ENCODE results near the gene ANKRD17.

The ANKRD17 gene

GRCh38 chr4:73251384-73251783, 7.2 kb downstream of the ANKRD17 start:
- Histone ChIP-seq H3K4me3 (ENCODE audit: low read depth, low read length) (no peak overlapping the region), H3K36me3 (replicated peaks) (no peaks in the 10 kb centered on the region), H3K27ac (no peak overlapping the region), H3K27me3 (replicated peaks) (no peaks in the 10 kb centered on the region)
- no peak for DNase-seq
- in situ Hi-C loops (cut with HindIII; ENCODE audit: low pct_ligation_motif_present, low sequenced_read_pairs), result no loop called here
- peak; percentile 23 for TF ChIP-seq CTCF (IDR thresholded peaks at IDR 0.05; ENCODE audit: low read depth, low read length, missing control alignments)

GRCh38 chr4:73250642-73251041, 8.0 kb downstream of the ANKRD17 start:
- in situ Hi-C loops (cut with HindIII; ENCODE audit: low pct_ligation_motif_present, low sequenced_read_pairs), result no loop called here
- no peak for DNase-seq
- Histone ChIP-seq H3K4me3 (ENCODE audit: low read depth, low read length) (no peak overlapping the region), H3K27me3 (replicated peaks) (no peaks in the 10 kb centered on the region), H3K27ac (no peak overlapping the region), H3K36me3 (replicated peaks) (no peaks in the 10 kb centered on the region)
- TF ChIP-seq CTCF (IDR thresholded peaks at IDR 0.05; ENCODE audit: low read depth, low read length, missing control alignments), result no peak

- TF ChIP-seq CTCF (IDR thresholded peaks at IDR 0.05; ENCODE audit: low read depth, low read length, missing control alignments), result no peak
- Histone ChIP-seq H3K36me3 (replicated peaks) (no peaks in the 10 kb centered on the region), H3K4me3 (ENCODE audit: low read depth, low read length) (no peak overlapping the region), H3K27me3 (replicated peaks) (no peaks in the 10 kb centered on the region), H3K27ac (no peak overlapping the region)
- DNase-seq, result no peak
- in situ Hi-C loops (cut with HindIII; ENCODE audit: low pct_ligation_motif_present, low sequenced_read_pairs), result no loop called here
Measured at GRCh38 chr4:73248821-73249220, 9.8 kb downstream of the ANKRD17 start.

GRCh38 chr4:73248416-73248815, 10.2 kb downstream of the ANKRD17 start:
- H3K27ac ChIP-seq, result no peak overlapping the region
- no peak for TF ChIP-seq CTCF (IDR thresholded peaks at IDR 0.05; ENCODE audit: low read depth, low read length, missing control alignments)
- H3K27me3 ChIP-seq (replicated peaks), result no peaks in the 10 kb centered on the region
- DNase-seq, result no peak
- no peak overlapping the region for H3K4me3 ChIP-seq (ENCODE audit: low read depth, low read length)
- H3K36me3 ChIP-seq (replicated peaks), result no peaks in the 10 kb centered on the region
- in situ Hi-C loops (cut with HindIII; ENCODE audit: low pct_ligation_motif_present, low sequenced_read_pairs), result no loop called here

- in situ Hi-C loops (cut with HindIII; ENCODE audit: low pct_ligation_motif_present, low sequenced_read_pairs), result no loop called here
- Histone ChIP-seq H3K36me3 (replicated peaks) (no peaks in the 10 kb centered on the region), H3K4me3 (ENCODE audit: low read depth, low read length) (no peak overlapping the region), H3K27me3 (replicated peaks) (no peaks in the 10 kb centered on the region), H3K27ac (no peak overlapping the region)
- TF ChIP-seq CTCF (IDR thresholded peaks at IDR 0.05; ENCODE audit: low read depth, low read length, missing control alignments), result no peak
- no peak for DNase-seq
Measured at GRCh38 chr4:73247100-73247499, 11.5 kb downstream of the ANKRD17 start.

- Histone ChIP-seq H3K4me3 (ENCODE audit: low read depth, low read length) (no peak overlapping the region), H3K36me3 (replicated peaks) (no peaks in the 10 kb centered on the region), H3K27me3 (replicated peaks) (no peaks in the 10 kb centered on the region), H3K27ac (no peak overlapping the region)
- no peak for TF ChIP-seq CTCF (IDR thresholded peaks at IDR 0.05; ENCODE audit: low read depth, low read length, missing control alignments)
- no peak for DNase-seq
- in situ Hi-C loops (cut with HindIII; ENCODE audit: low pct_ligation_motif_present, low sequenced_read_pairs), result no loop called here
Measured at GRCh38 chr4:73245955-73246354, 12.6 kb downstream of the ANKRD17 start.
